ENCODE results near the gene CLN5.

The CLN5 gene

GRCh38 chr13:77053192-77053591 is 61.3 kb downstream of the CLN5 start:
- Histone ChIP-seq H3K27me3 (no peaks in the 10 kb centered on the region), H3K4me3 (ENCODE audit: low read depth in 1 of 2, low read length in 1 of 2) (no peak overlapping the region), H3K4me1 (ENCODE audit: control insufficient read depth in 1 of 2, insufficient read depth in 1 of 2, low read depth in 1 of 2, low read length in 1 of 2) (peaks cover 16 to 19% of the 10 kb centered on the region in 2 experiments), H3K9me3 (no peaks in the 10 kb centered on the region), H3K36me3 (peaks cover 73% of the 10 kb centered on the region), H3K27ac (no peak overlapping the region)
- no peak for TF ChIP-seq CTCF (IDR thresholded peaks at IDR 0.05)
